Activated CD8-positive, alpha-beta T cell treated with anti-CD3 and anti-CD28 coated beads, Interleukin-2, amount 10 ng/mL, durations not matched to agents 7 days and 5 days (primary cell): ENCODE results near the gene ALX4. TPM values are rescaled to one million over a fixed set of nuclear protein-coding genes. Genes with fewer than 3 reads are reported as not detected.

ENCODE experiments used
- ATAC-seq: fragments of 150-1000 bp; cut with Tn5 transposase; one replicate; pipeline ENCODE4 v1.10.0; 2021; ENCODE audit warnings: moderate library complexity
- CTCF ChIA-PET: fragments of 350-600 bp; sonication (Branson Sonifier 250); formaldehyde crosslinking; loops from one replicate; lab custom pipeline; 2021; ENCODE audit warnings: antibody characterized with exemption; lab: Charles Lee
- POLR2A ChIA-PET: fragments of 350-600 bp; sonication (Branson Sonifier 250); formaldehyde crosslinking; loops from one replicate; lab custom pipeline; 2021; ENCODE audit warnings: antibody characterized with exemption; lab: Charles Lee
- DNase-seq: peaks from one replicate; pipeline ENCODE4 v3.0.0-alpha.2; 2020
- H3K27ac Mint-ChIP-seq: one replicate; pipeline ENCODE4 v1.8.0; 2021; ENCODE audit warnings: mild to moderate bottlenecking, mixed read lengths
- H3K27me3 Mint-ChIP-seq: one replicate; pipeline ENCODE4 v1.8.0; 2021; ENCODE audit warnings: low read depth, mixed read lengths
- H3K36me3 Mint-ChIP-seq: one replicate; pipeline ENCODE4 v1.8.0; 2021; ENCODE audit warnings: low read depth, mixed read lengths
- H3K4me1 Mint-ChIP-seq: one replicate; pipeline ENCODE4 v1.8.0; 2021; ENCODE audit warnings: low read depth, mixed read lengths
- H3K4me3 Mint-ChIP-seq: one replicate; pipeline ENCODE4 v1.8.0; 2021; ENCODE audit warnings: mild to moderate bottlenecking, mixed read lengths
- H3K9me3 Mint-ChIP-seq: one replicate; pipeline ENCODE4 v1.8.0; 2022; ENCODE audit warnings: mixed read lengths; ENCODE audit not compliant: insufficient read depth
- total RNA-seq, 2 experiments: library from RNA; stranded (reverse); gene quantifications; one replicate each; pipeline ENCODE4 v1.2.3, GENCODE V29; 2021

Gene ALX4
- total RNA-seq, 2 experiments from 2014 or later = not detected

DNA sequence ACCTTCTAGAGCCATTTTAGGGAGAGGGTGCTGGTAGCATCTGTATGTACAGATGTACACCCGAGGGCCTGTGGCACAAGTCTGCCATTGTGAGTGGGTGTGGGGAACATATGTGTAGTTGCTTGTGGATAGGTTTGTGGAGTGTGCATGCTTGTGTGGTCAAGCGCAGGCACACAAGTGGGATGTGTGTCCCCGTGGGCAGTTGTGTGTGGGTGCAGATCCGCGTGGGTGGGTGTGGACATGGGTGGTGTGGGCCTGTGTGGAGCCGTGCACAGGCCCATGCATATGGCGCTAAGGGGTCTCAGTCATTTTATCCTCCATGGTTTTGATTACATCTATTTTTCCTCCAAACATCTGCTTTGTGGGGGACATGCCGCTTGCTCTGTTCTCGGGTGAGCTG, 28.8 kb downstream of the ALX4 start:
- ATAC-seq (no peak), DNase-seq (no peak)
- H3K4me1 Mint-ChIP-seq = no peaks in the 10 kb centered on the region
- ChIA-PET CTCF (no interaction called here), POLR2A (no interaction called here)
- no peak overlapping the region for H3K4me3 Mint-ChIP-seq
- H3K36me3 Mint-ChIP-seq = no peaks in the 10 kb centered on the region
- peaks cover 7% of the 10 kb centered on the region for H3K27me3 Mint-ChIP-seq
- no peaks in the 10 kb centered on the region for H3K9me3 Mint-ChIP-seq
- H3K27ac Mint-ChIP-seq = no peak overlapping the region

GRCh38 chr11:44280257-44280656, 29.7 kb downstream of the ALX4 start:
- Mint-ChIP-seq H3K27me3 (peaks cover 7% of the 10 kb centered on the region), H3K36me3 (no peaks in the 10 kb centered on the region), H3K9me3 (no peaks in the 10 kb centered on the region), H3K4me3 (no peak overlapping the region), H3K4me1 (no peaks in the 10 kb centered on the region), H3K27ac (no peak overlapping the region)
- CTCF ChIA-PET = no interaction called here
- ATAC-seq (no peak), DNase-seq (no peak)
- POLR2A ChIA-PET = no interaction called here

GRCh38 chr11:44279483-44279882, 30.5 kb downstream of the ALX4 start:
- Mint-ChIP-seq H3K36me3 (no peaks in the 10 kb centered on the region), H3K27me3 (peaks cover 5% of the 10 kb centered on the region), H3K4me3 (no peak overlapping the region), H3K27ac (no peak overlapping the region), H3K9me3 (no peaks in the 10 kb centered on the region), H3K4me1 (no peaks in the 10 kb centered on the region)
- POLR2A ChIA-PET = no interaction called here
- DNase-seq (no peak), ATAC-seq (no peak)
- CTCF ChIA-PET = no interaction called here

DNA sequence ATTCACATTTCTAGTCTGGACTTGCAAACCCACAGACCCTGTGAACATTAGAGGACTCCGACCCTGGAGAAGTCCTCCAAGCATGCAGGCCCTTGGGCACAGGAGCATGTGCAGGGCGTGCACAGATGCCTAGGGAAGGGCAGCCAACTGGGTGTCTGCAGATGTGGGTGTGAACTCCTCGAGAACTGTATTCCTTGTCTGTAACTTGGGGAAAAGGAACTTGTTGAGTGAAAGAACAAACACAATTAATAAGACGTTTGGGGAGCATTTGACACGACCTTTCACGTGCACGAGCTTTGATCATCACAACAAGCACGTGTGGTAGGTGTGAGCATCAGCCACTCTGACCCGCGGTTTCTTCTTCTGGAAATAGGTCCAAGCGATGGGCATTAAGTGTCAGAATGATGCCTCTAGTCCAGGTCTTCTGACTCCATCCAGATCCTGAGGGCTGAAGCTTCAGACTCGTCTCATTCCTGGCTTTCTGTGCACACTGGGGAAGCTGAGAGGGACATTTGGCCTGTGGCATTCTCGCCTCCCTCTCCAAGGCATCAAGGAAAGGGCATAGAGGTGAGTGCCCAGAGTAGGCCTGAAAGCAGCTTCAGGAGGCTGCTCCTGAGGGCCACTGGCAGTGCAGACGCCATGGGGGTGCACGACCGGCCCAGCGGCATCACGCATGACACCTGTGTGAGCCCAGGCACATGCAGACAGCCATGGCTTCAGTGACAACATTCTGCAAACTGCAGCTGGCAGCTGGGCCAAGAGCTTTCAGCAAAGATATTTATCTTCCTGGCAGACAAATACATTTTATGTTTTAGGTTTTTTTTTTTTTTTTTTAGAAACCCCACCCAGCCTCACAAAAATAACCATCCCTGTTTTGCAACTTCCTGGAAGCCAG, 32.5 kb downstream of the ALX4 start:
- DNase-seq (no peak), ATAC-seq (no peak)
- no peaks in the 10 kb centered on the region for H3K27me3 Mint-ChIP-seq
- H3K27ac Mint-ChIP-seq = no peak overlapping the region
- POLR2A ChIA-PET = no interaction called here
- H3K9me3 Mint-ChIP-seq = no peaks in the 10 kb centered on the region
- CTCF ChIA-PET = interaction anchor here (0.7 kb wide), 1 partner anchor 8 kb away, joined by 3 read pairs; no protein-coding TSS in a partner anchor
- no peaks in the 10 kb centered on the region for H3K36me3 Mint-ChIP-seq
- no peaks in the 10 kb centered on the region for H3K4me1 Mint-ChIP-seq
- H3K4me3 Mint-ChIP-seq = no peak overlapping the region

DNA sequence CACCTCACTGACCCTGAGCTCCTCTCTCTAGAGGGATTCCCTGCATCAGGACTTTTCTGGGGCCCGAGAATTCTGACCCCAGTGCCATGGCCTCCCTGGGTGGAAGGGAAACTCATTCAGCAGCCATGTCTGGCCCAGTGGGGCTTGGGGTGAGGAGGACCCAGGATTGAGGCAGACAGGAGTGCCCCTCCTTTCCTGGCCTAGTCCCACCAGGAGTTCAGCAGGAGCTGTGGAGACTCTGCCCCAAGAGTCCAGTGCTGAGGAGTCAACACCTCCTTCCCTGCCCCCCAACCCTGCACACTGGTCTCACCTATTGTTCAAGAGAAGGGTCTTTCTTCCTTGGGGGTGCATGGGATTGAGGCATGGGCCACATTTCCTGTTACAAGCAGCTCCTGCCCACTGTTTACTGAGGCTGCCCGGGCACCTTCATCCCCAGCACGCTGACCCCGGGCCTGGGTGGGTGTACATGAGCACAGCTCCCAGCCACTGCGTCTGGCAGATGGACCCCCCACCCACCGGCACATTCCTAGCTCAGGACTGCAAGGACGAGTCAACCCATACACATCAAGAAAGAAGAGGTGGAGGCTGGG, 33.9 kb downstream of the ALX4 start:
- DNase-seq = no peak
- POLR2A ChIA-PET = interaction anchor here (0.6 kb wide), 1 partner anchor 547 kb away, joined by 3 read pairs; no protein-coding TSS in a partner anchor
- no peaks in the 10 kb centered on the region for H3K36me3 Mint-ChIP-seq
- H3K27me3 Mint-ChIP-seq = no peaks in the 10 kb centered on the region
- CTCF ChIA-PET = no interaction called here
- no peaks in the 10 kb centered on the region for H3K4me1 Mint-ChIP-seq
- H3K27ac Mint-ChIP-seq = no peak overlapping the region
- no peak overlapping the region for H3K4me3 Mint-ChIP-seq
- H3K9me3 Mint-ChIP-seq = no peaks in the 10 kb centered on the region
- ATAC-seq = no peak

DNA sequence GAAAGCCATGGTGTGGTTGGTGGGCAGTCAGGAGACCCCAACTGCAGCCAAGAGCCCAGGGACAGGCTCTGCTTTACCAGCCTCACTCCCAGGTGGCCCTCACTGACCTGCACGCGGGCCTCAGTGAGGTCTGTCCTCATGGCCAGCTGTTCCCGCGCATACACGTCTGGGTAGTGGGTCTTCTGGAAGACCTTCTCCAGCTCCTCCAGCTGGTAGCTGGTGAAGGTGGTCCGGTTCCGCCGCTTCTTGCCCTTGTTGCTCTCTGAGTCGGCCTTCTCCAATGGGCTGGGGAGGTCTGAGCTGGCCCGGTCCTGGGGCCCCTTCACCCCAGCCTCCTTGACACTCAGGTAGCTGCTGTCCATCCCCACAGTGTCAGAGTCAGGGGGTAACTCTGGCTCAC, 34.7 kb downstream of the ALX4 start:
- Mint-ChIP-seq H3K4me3 (no peak overlapping the region), H3K36me3 (no peaks in the 10 kb centered on the region), H3K27me3 (no peaks in the 10 kb centered on the region), H3K4me1 (no peaks in the 10 kb centered on the region), H3K9me3 (no peaks in the 10 kb centered on the region), H3K27ac (no peak overlapping the region)
- DNase-seq = no peak
- no peak for ATAC-seq
- CTCF ChIA-PET = no interaction called here
- POLR2A ChIA-PET = no interaction called here

DNA sequence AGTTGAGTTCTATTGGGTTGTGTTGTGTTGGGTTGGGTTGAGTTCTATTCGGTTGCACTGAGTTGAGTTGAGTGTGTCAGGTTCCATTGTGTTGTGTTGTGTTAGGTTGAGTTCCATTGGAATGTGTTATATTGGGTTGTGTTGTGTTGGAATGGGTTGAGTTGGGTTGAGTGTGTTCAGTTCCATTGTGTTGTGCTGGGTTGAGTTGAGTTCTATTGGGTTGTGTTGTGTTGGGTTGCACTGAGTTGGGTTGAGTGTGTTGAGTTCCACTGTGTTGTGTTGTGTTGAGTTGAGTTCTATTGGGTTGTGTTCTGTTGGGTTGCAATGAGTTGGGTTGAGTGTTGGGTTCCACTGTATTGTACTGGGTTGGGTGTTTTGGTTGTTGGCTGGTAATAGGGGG, 35.5 kb downstream of the ALX4 start:
- CTCF ChIA-PET = no interaction called here

DNA sequence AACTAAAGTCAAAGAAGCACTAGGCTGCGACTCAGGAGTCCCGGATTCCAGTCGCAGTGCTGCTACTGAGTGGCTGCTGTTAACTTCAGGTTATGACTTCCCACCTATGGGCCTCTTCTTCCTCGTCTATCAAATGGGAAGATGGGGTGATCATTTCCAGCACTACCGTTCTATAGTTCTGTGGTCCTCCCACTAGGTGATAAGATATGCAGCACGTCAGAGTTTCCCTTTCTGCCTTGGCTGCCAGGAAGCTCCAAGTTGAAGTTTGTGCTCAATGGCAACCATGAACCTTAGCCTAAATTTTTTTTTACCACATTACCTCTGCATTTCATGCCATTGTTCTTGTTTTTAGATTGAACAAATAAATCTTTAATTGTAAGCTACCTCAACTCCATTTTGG, 38.7 kb downstream of the ALX4 start:
- Mint-ChIP-seq H3K4me3 (no peak overlapping the region), H3K36me3 (no peaks in the 10 kb centered on the region), H3K4me1 (no peaks in the 10 kb centered on the region), H3K9me3 (no peaks in the 10 kb centered on the region), H3K27me3 (no peaks in the 10 kb centered on the region), H3K27ac (no peak overlapping the region)
- POLR2A ChIA-PET = no interaction called here
- no peak for ATAC-seq
- DNase-seq = no peak
- CTCF ChIA-PET = no interaction called here

More for the DNA sequence above, 35.5 kb downstream of the ALX4 start:
- POLR2A ChIA-PET = no interaction called here
- Mint-ChIP-seq H3K4me3 (no peak overlapping the region), H3K27ac (no peak overlapping the region), H3K4me1 (no peaks in the 10 kb centered on the region), H3K9me3 (no peaks in the 10 kb centered on the region), H3K36me3 (no peaks in the 10 kb centered on the region), H3K27me3 (no peaks in the 10 kb centered on the region)
- DNase-seq = no peak
- ATAC-seq = no peak

GRCh38 chr11:44270403-44271273, 39.3 kb downstream of the ALX4 start:
- ATAC-seq (no peak), DNase-seq (no peak)
- H3K27ac Mint-ChIP-seq = no peak overlapping the region
- no peaks in the 10 kb centered on the region for H3K4me1 Mint-ChIP-seq
- no peaks in the 10 kb centered on the region for H3K36me3 Mint-ChIP-seq
- ChIA-PET POLR2A (no interaction called here), CTCF (interaction anchor here (0.8 kb wide), 1 partner anchor 16 kb away, joined by 3 read pairs; no protein-coding TSS in a partner anchor)
- H3K27me3 Mint-ChIP-seq = no peaks in the 10 kb centered on the region
- H3K9me3 Mint-ChIP-seq = no peaks in the 10 kb centered on the region
- H3K4me3 Mint-ChIP-seq = no peak overlapping the region

- no peak for DNase-seq
- no peak for ATAC-seq
- H3K4me1 Mint-ChIP-seq = no peaks in the 10 kb centered on the region
- H3K4me3 Mint-ChIP-seq = no peak overlapping the region
- H3K9me3 Mint-ChIP-seq = no peaks in the 10 kb centered on the region
- H3K27me3 Mint-ChIP-seq = no peaks in the 10 kb centered on the region
- H3K27ac Mint-ChIP-seq = no peak overlapping the region
- CTCF ChIA-PET = interaction anchor here (0.8 to 1.1 kb wide), 2 partner anchors 17 to 176 kb away, joined by 3 read pairs; no protein-coding TSS in a partner anchor
- POLR2A ChIA-PET = no interaction called here
- no peaks in the 10 kb centered on the region for H3K36me3 Mint-ChIP-seq
Observed at GRCh38 chr11:44269369-44270351, 40.3 kb downstream of the ALX4 start.

GRCh38 chr11:44268614-44269080, 41.3 kb downstream of the ALX4 start:
- no peak overlapping the region for H3K27ac Mint-ChIP-seq
- H3K9me3 Mint-ChIP-seq = no peaks in the 10 kb centered on the region
- CTCF ChIA-PET = interaction anchor here (1.1 kb wide), 1 partner anchor 175 kb away, joined by 3 read pairs; no protein-coding TSS in a partner anchor
- H3K36me3 Mint-ChIP-seq = no peaks in the 10 kb centered on the region
- DNase-seq (no peak), ATAC-seq (no peak)
- POLR2A ChIA-PET = no interaction called here
- H3K4me1 Mint-ChIP-seq = no peaks in the 10 kb centered on the region
- H3K27me3 Mint-ChIP-seq = no peaks in the 10 kb centered on the region
- no peak overlapping the region for H3K4me3 Mint-ChIP-seq
